Lung (tissue), 12 donors: ENCODE data around the gene DLL1. TPM values are rescaled to one million over a fixed set of nuclear protein-coding genes. Genes with fewer than 3 reads are reported as not detected.
A peak's percentile ranks its signal among the peaks of the same experiment; 100 is the strongest.

Experiments
- ATAC-seq: fragments of 200-7000 bp; cut with Tn5 transposase; one replicate; pipeline ENCODE4 v1.9.1; 2020; ENCODE audit warnings: moderate number of reproducible peaks; ENCODE audit not compliant: insufficient read depth, low FRiP score
- DNase-seq, 3 donors: peaks; one replicate each; pipeline ENCODE4 v3.0.0-alpha.2; 2013 to 2017
- H3K27ac ChIP-seq, 2 donors: one replicate each; pipeline ENCODE4 v1.5.1; 2013; ENCODE audit warnings: mild to moderate bottlenecking in 2 of 2, moderate library complexity in 2 of 2, control low read depth in 1 of 2, inconsistent platforms in 1 of 2, low read depth in 1 of 2, low read length in 1 of 2
- H3K27me3 ChIP-seq, 3 donors: one replicate each; pipeline ENCODE4 v1.5.1; 2013; ENCODE audit warnings: low read length in 2 of 3; ENCODE audit not compliant: control insufficient read depth in 3 of 3, insufficient read depth in 3 of 3
- H3K36me3 ChIP-seq, 4 donors: one replicate each; pipeline ENCODE4 v1.5.1; 2013; ENCODE audit warnings: low read length in 4 of 4, mild to moderate bottlenecking in 1 of 4, moderate library complexity in 1 of 4; ENCODE audit not compliant: control insufficient read depth in 4 of 4, insufficient read depth in 4 of 4
- H3K4me1 ChIP-seq, 5 donors: one replicate each; pipeline ENCODE4 v1.5.1; 2013; ENCODE audit warnings: low read length in 5 of 5, mild to moderate bottlenecking in 2 of 5, moderate library complexity in 1 of 5; ENCODE audit not compliant: control insufficient read depth in 5 of 5, insufficient read depth in 5 of 5
- H3K4me3 ChIP-seq: one replicate; pipeline ENCODE4 v1.5.1; 2013; ENCODE audit warnings: mild to moderate bottlenecking, control low read depth, moderate library complexity
- H3K9ac ChIP-seq, 2 donors: one replicate each; pipeline ENCODE4 v1.5.1; 2013; ENCODE audit warnings: low read length in 2 of 2, control low read depth in 1 of 2; ENCODE audit not compliant: insufficient read depth in 1 of 2
- H3K9me3 ChIP-seq, 4 donors: one replicate each; pipeline ENCODE4 v1.5.1; 2013; ENCODE audit warnings: low read length in 3 of 4, mild to moderate bottlenecking in 1 of 4, moderate library complexity in 1 of 4; ENCODE audit not compliant: control insufficient read depth in 4 of 4, insufficient read depth in 3 of 4
- WGBS, 2 donors: extraction: QIAGEN DNeasy Blood & Tissue Kit; methylation state at CpG; one replicate each; pipeline ENCODE4 v1.1.7; 2013; 5-methylcytosine and 5-hydroxymethylcytosine counted together
- polyA plus RNA-seq, 2 donors: library from polyadenylated mRNA; stranded (reverse); fragments of 200-250 nt; gene quantifications; one replicate each; pipeline ENCODE4 v1.2.1, GENCODE V29; 2013
- total RNA-seq, 2 donors: library from RNA; depleted of rRNA in 1 of 2; stranded (reverse); fragments of >200 nt in 1 of 2; gene quantifications; one replicate each; pipeline ENCODE4 v1.2.1, GENCODE V29; 2014 to 2021
- TF ChIP-seq, protein P1 (sequence below): IDR thresholded peaks from 2 replicates; pipeline ENCODE4 v1.5.1; 2012; ENCODE audit warnings: mild to moderate bottlenecking; ENCODE audit errors: control extremely low read depth, extremely low read depth
- donor health status: control.
- donor health status: control.
- donor health status: Bipolar disorder and iron deficiency.
- donor health status: healthy.
- donor health status: DM: yes; HTN: yes; CAD: no.

The DLL1 gene
- total and polyA plus RNA-seq, 4 donors: 6.2 to 16.9 (median 13.2) TPM

- TF ChIP-seq, protein P1, sequence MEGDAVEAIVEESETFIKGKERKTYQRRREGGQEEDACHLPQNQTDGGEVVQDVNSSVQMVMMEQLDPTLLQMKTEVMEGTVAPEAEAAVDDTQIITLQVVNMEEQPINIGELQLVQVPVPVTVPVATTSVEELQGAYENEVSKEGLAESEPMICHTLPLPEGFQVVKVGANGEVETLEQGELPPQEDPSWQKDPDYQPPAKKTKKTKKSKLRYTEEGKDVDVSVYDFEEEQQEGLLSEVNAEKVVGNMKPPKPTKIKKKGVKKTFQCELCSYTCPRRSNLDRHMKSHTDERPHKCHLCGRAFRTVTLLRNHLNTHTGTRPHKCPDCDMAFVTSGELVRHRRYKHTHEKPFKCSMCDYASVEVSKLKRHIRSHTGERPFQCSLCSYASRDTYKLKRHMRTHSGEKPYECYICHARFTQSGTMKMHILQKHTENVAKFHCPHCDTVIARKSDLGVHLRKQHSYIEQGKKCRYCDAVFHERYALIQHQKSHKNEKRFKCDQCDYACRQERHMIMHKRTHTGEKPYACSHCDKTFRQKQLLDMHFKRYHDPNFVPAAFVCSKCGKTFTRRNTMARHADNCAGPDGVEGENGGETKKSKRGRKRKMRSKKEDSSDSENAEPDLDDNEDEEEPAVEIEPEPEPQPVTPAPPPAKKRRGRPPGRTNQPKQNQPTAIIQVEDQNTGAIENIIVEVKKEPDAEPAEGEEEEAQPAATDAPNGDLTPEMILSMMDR: no peak
- Histone ChIP-seq H3K27me3 (peaks cover 0 to 28% (median 6%) of the 10 kb centered on the region in 3 donors), H3K36me3 (peaks cover 0 to 17% (median 8%) of the 10 kb centered on the region in 4 donors), H3K4me3 (no peak overlapping the region), H3K9me3 (no peaks in the 10 kb centered on the region), H3K27ac (no peak overlapping the region), H3K9ac (no peak overlapping the region), H3K4me1 (peaks cover 6 to 29% (median 8%) of the 10 kb centered on the region in 5 donors)
- DNase-seq: no peak
- 94 to 96% methylated on average over 54 to 60 of the region's 60 CpGs for WGBS, 2 donors
- no peak for ATAC-seq
Measured at GRCh38 chr6:170283212-170284081, 7.4 kb downstream of the DLL1 start.

DNA sequence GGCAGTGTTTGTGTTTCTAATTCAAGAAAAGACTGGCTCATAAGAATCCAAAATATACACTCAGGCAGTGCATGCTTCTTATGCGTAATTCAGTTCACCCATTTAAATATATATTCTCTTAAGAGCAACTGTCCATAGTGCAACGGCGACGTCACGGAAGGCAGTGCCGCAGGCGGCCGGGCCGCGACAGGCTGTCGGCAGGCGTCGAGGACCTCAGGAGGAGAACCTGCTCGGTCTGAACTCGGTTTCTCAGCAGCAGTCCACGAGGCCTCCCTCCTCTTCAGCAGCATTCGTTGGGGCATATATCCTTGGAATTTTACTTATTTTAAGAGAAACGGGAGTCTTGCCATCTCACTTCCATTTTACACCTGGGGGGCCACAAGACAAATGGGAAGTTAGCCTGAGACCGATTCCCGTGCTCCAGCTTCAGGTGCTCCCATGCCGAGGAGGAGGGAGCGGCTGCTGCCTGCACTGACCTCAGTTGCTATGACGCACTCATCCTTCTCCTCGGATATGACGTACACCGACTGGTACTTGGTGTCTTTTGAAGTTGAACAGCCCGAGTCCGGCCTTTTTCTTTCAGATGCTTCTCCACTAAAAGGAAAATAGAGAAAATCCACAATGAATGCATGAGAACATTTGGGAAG, 8.2 kb downstream of the DLL1 start:
- Histone ChIP-seq H3K9me3 (no peaks in the 10 kb centered on the region), H3K36me3 (peaks cover 0 to 14% (median 7%) of the 10 kb centered on the region in 4 donors), H3K27me3 (peaks cover 0 to 20% (median 3%) of the 10 kb centered on the region in 3 donors), H3K9ac (no peak overlapping the region), H3K27ac (no peak overlapping the region), H3K4me3 (no peak overlapping the region), H3K4me1 (peaks cover 3 to 31% (median 7%) of the 10 kb centered on the region in 5 donors)
- DNase-seq (no peak), ATAC-seq (no peak)
- 93 to 95% methylated on average over 28 of the region's 28 CpGs for WGBS, 2 donors
- TF ChIP-seq, protein P1: no peak

- TF ChIP-seq, protein P1: no peak
- Histone ChIP-seq H3K27ac (no peak overlapping the region), H3K9me3 (no peaks in the 10 kb centered on the region), H3K27me3 (peaks cover 0 to 13% (median 0%) of the 10 kb centered on the region in 3 donors), H3K36me3 (peaks cover 0 to 14% (median 6%) of the 10 kb centered on the region in 4 donors), H3K4me3 (no peak overlapping the region), H3K4me1 (peaks cover 3 to 27% (median 7%) of the 10 kb centered on the region in 5 donors), H3K9ac (no peak overlapping the region)
- peak in 1 of 3 donors; percentile 8 for DNase-seq
- WGBS, 2 donors: 93 to 95% methylated on average over 48 of the region's 48 CpGs
- no peak for ATAC-seq
Measured at GRCh38 chr6:170281331-170282292, 9.3 kb downstream of the DLL1 start.
